Fibroblast of lung (primary cell): ENCODE measurements around the gene RCN1. TPM values are rescaled to one million over a fixed set of nuclear protein-coding genes. Genes with fewer than 3 reads are reported as not detected.

Experiments
- DNase-seq, 2 donors: peaks; one replicate each; pipeline versions ENCODE4 v3.0.0 to v3.0.0-alpha.2; 2010; ENCODE audit warnings: low read depth in 2 of 2
- H2AFZ ChIP-seq: 2 replicates; pipeline ENCODE4 v1.5.1; 2012; ENCODE audit warnings: low read length, control low read depth, inconsistent platforms
- H3K27ac ChIP-seq: 2 replicates; pipeline ENCODE4 v1.5.1; 2011; ENCODE audit warnings: low read length, control low read depth; ENCODE audit not compliant: insufficient read depth
- H3K27me3 ChIP-seq: 2 replicates; pipeline ENCODE4 v1.5.1; 2011; ENCODE audit warnings: mild to moderate bottlenecking, low read length; ENCODE audit not compliant: control insufficient read depth, insufficient read depth
- H3K36me3 ChIP-seq: 2 replicates; pipeline ENCODE4 v1.5.1; 2011; ENCODE audit warnings: low read length; ENCODE audit not compliant: control insufficient read depth, insufficient read depth
- H3K4me1 ChIP-seq: 2 replicates; pipeline ENCODE4 v1.5.1; 2011; ENCODE audit warnings: low read length; ENCODE audit not compliant: control insufficient read depth, insufficient read depth; ENCODE audit errors: extremely low read depth
- H3K4me2 ChIP-seq: 2 replicates; pipeline ENCODE4 v1.5.1; 2011; ENCODE audit warnings: low read length, control low read depth; ENCODE audit not compliant: insufficient read depth; ENCODE audit errors: extremely low read depth
- H3K4me3 ChIP-seq, 4 experiments: fragments of 200-600 bp in 1 of 4; sonication (generic) in 1 of 4; replicated peaks in 1 of 4; 2 replicates each; pipeline ENCODE4 v1.5.1; 2011 to 2016; ENCODE audit warnings: low read length in 4 of 4, low read depth in 3 of 4, mild to moderate bottlenecking in 3 of 4, control low read depth in 2 of 4, inconsistent platforms in 1 of 4, mixed read lengths in 1 of 4; ENCODE audit not compliant: insufficient read depth in 1 of 4; ENCODE audit errors: control extremely low read depth in 1 of 4
- H3K79me2 ChIP-seq: 2 replicates; pipeline ENCODE4 v1.5.1; 2012; ENCODE audit warnings: mild to moderate bottlenecking, low read length, inconsistent platforms; ENCODE audit not compliant: control insufficient read depth, insufficient read depth
- H3K9ac ChIP-seq: 2 replicates; pipeline ENCODE4 v1.5.1; 2011; ENCODE audit warnings: mild to moderate bottlenecking, low read length, control low read depth; ENCODE audit not compliant: insufficient read depth
- H3K9me3 ChIP-seq: 2 replicates; pipeline ENCODE4 v1.5.1; 2012; ENCODE audit warnings: low read depth, low read length; ENCODE audit not compliant: control insufficient read depth, insufficient read depth
- H4K20me1 ChIP-seq: 2 replicates; pipeline ENCODE4 v1.5.1; 2011; ENCODE audit warnings: low read length; ENCODE audit not compliant: control insufficient read depth, insufficient read depth; ENCODE audit errors: extremely low read depth
- CTCF ChIP-seq, 2 donors: IDR thresholded peaks in 1 of 2; conservative IDR thresholded peaks in 1 of 2; 1 replicate in 1 of 2; 2 replicates in 1 of 2; pipeline ENCODE4 v1.5.1; 2011 to 2012; ENCODE audit warnings: low read length in 2 of 2, control low read depth in 1 of 2, inconsistent platforms in 1 of 2, low read depth in 1 of 2, mild to moderate bottlenecking in 1 of 2
- EZH2 ChIP-seq: IDR thresholded peaks from 2 replicates; pipeline ENCODE4 v1.5.1; 2012; ENCODE audit warnings: low read length, control low read depth, mild to moderate bottlenecking; ENCODE audit errors: missing control alignments
- polyA plus RNA-seq, 2 donors: library from polyadenylated mRNA; depleted of rRNA in 1 of 2; stranded (reverse) in 1 of 2; unstranded in 1 of 2; fragments of >200 nt; gene quantifications; 2 replicates each; pipeline ENCODE4 v1.2.1, GENCODE V29; 2011 to 2012; ENCODE audit warnings: missing spikeins in 1 of 2
- total RNA-seq: library from RNA; depleted of rRNA; stranded (reverse); fragments of >200 nt; gene quantifications from 2 replicates; pipeline ENCODE4 v1.2.1, GENCODE V29; 2014

The RCN1 gene
- total and polyA plus RNA-seq, 2 donors (not counting 1 experiment from before 2014, with no cell fraction given) = 371 to 436 TPM

GRCh38 chr11:32094923-32095322 is 4.0 kb downstream of the RCN1 start:
- no peaks in the 10 kb centered on the region for H4K20me1 ChIP-seq
- TF ChIP-seq CTCF (conservative IDR thresholded peaks at IDR 0.05 in 1 of 2, IDR thresholded peaks at IDR 0.05 in 1 of 2; ENCODE audit: low read depth in 1 of 2, low read length in 2 of 2) = no peak
- TF ChIP-seq EZH2 = no peak
- H3K27me3 ChIP-seq = no peaks in the 10 kb centered on the region
- H3K36me3 ChIP-seq = peaks cover 8% of the 10 kb centered on the region
- peaks cover 6% of the 10 kb centered on the region for H3K4me1 ChIP-seq
- no peak overlapping the region for H3K4me2 ChIP-seq
- peak; percentile 8 to 38 for DNase-seq
- no peak overlapping the region for H3K4me3 ChIP-seq
- no peaks in the 10 kb centered on the region for H3K9me3 ChIP-seq
- H2AFZ ChIP-seq = no peak overlapping the region
- no peak overlapping the region for H3K9ac ChIP-seq
- no peak overlapping the region for H3K27ac ChIP-seq
- peaks cover 74% of the 10 kb centered on the region for H3K79me2 ChIP-seq

DNA sequence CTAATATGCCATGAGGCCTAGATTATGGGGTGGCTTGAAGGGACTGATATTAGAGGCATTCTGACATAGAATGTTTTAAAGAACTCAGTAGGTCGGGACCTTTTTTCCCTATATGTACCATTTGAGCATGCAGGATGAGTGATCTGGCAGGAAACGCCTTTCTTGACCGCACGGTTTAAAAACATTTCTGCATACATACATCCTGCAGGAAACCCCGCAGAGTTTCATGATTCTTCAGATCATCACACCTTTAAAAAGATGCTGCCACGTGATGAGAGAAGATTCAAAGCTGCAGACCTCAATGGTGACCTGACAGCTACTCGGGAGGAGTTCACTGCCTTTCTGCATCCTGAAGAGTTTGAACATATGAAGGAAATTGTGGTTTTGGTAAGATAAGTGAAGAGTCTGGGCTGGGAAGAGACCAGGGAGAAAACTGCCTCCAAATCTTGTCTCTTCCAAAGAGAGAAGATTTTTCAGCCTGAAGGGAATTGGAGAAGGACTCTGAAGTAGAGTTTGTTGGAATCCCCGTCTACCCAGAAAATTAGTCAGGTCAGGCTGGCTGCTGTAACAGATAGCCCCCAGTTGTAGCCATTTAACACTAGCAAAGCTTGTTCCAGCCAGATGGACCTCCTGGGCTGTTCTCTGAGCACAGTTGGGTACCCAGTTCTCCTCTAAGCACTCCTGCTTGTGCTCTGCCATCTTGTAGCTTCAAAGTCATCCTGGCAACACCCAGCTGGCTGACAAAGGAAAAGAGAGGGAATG is 7.4 kb downstream of the RCN1 start:
- H3K27me3 ChIP-seq = no peaks in the 10 kb centered on the region
- DNase-seq = no peak
- H3K4me1 ChIP-seq = peaks cover 3% of the 10 kb centered on the region
- H4K20me1 ChIP-seq = no peaks in the 10 kb centered on the region
- H2AFZ ChIP-seq = no peak overlapping the region
- H3K27ac ChIP-seq = no peak overlapping the region
- no peaks in the 10 kb centered on the region for H3K9me3 ChIP-seq
- TF ChIP-seq EZH2 (no peak), CTCF (conservative IDR thresholded peaks at IDR 0.05 in 1 of 2, IDR thresholded peaks at IDR 0.05 in 1 of 2; ENCODE audit: low read depth in 1 of 2, low read length in 2 of 2) (no peak)
- H3K79me2 ChIP-seq = peaks cover 50% of the 10 kb centered on the region
- no peak overlapping the region for H3K4me2 ChIP-seq
- no peak overlapping the region for H3K9ac ChIP-seq
- H3K4me3 ChIP-seq = no peak overlapping the region
- H3K36me3 ChIP-seq = peaks cover 23% of the 10 kb centered on the region

- H4K20me1 ChIP-seq = no peaks in the 10 kb centered on the region
- peaks cover 26% of the 10 kb centered on the region for H3K36me3 ChIP-seq
- no peak overlapping the region for H3K4me3 ChIP-seq
- H3K4me2 ChIP-seq = no peak overlapping the region
- no peak overlapping the region for H2AFZ ChIP-seq
- H3K4me1 ChIP-seq = peaks cover 2% of the 10 kb centered on the region
- H3K9me3 ChIP-seq = no peaks in the 10 kb centered on the region
- peaks cover 38% of the 10 kb centered on the region for H3K79me2 ChIP-seq
- no peak for DNase-seq
- no peak for TF ChIP-seq EZH2
- no peak for TF ChIP-seq CTCF (conservative IDR thresholded peaks at IDR 0.05 in 1 of 2, IDR thresholded peaks at IDR 0.05 in 1 of 2; ENCODE audit: low read depth in 1 of 2, low read length in 2 of 2)
- no peak overlapping the region for H3K9ac ChIP-seq
- no peak overlapping the region for H3K27ac ChIP-seq
- H3K27me3 ChIP-seq = no peaks in the 10 kb centered on the region
These were observed 8.6 kb downstream of the RCN1 start for GRCh38 chr11:32099516-32099915.
